Measurements from ENCODE around the gene SEPTIN2. TPM values are rescaled to one million over a fixed set of nuclear protein-coding genes. Genes with fewer than 3 reads are reported as not detected.
"Not testable (repeated sequence)": the region's sequence is repeated elsewhere in the genome, so short reads cannot be mapped to it uniquely, and the experiment has no call there.

Gene SEPTIN2
- total and polyA plus RNA-seq, 2 experiments from 2014 or later = 315 to 373 TPM

DNA sequence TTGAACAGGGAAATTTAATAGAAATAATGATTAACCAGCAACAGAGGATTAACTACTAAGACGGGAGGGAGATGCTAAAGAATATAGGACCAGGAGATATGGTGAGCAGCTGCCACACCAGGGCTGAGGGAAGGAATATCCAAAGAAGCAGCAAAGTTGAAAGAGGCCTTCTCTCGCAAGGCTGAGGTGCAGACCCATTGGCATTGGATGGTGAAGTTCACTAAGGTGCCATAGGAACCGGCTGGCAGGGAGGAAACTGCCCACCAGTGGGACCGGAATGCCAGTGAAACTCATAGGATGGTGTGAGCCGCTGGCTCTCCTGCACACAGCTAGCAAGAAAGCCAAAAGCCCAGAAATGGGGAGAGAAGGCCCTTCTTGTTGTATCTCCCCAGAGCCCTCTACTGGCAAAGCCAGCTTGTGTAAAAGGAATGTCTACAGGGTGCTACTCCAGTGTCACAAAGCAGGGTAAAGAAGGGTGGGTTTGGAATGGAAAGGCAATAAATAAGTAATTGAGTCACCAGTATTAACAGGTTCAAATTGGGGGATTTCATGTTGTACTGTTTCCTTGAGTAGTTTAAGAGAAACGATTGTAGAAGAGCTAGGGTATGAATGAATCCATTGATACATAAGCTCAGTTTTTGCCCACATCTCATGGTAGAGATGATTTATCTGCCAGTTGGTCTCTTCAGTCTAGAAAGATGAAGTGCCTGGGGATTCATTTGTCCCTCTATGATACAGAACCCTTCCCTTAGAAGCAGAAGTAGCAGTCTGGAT lies 76.4 kb downstream of the SEPTIN2 start:
- H3K4me2 ChIP-seq = no peak overlapping the region
- H2AFZ ChIP-seq = no peak overlapping the region
- no peaks in the 10 kb centered on the region for H3K36me3 ChIP-seq (replicated peaks; ENCODE audit: insufficient read depth, low read depth)
- H4K20me1 ChIP-seq (ENCODE audit: insufficient read depth, poor library complexity, severe bottlenecking) = peaks cover 3% of the 10 kb centered on the region
- no peaks in the 10 kb centered on the region for H3K9me3 ChIP-seq (ENCODE audit: low read depth)
- H3K79me2 ChIP-seq = peaks cover 36% of the 10 kb centered on the region
- H3K27me3 ChIP-seq = no peaks in the 10 kb centered on the region
- H3K27ac ChIP-seq = no peak overlapping the region
- no peak for TF ChIP-seq EZH2 (IDR thresholded peaks at IDR 0.05; ENCODE audit: borderline replicate concordance)
- TF ChIP-seq CTCF (IDR thresholded peaks at IDR 0.05; ENCODE audit: poor library complexity) = peak; percentile 39
- TF ChIP-seq EZH2phosphoT487 (IDR thresholded peaks at IDR 0.05; ENCODE audit: low read depth, severe bottlenecking, unreplicated experiment) = no peak
- DNase-seq (ENCODE audit: low spot score) = peak; percentile 58
- no peak overlapping the region for H3K4me3 ChIP-seq
- no peaks in the 10 kb centered on the region for H3K9me2 ChIP-seq (replicated peaks; ENCODE audit: insufficient read depth)
- H3K4me1 ChIP-seq (ENCODE audit: insufficient read depth) = no peaks in the 10 kb centered on the region
- WGBS (ENCODE audit: low lambda C conversion rate, missing lambda C conversion rate) = 71% methylated on average over 6 of the region's 6 CpGs

DNA sequence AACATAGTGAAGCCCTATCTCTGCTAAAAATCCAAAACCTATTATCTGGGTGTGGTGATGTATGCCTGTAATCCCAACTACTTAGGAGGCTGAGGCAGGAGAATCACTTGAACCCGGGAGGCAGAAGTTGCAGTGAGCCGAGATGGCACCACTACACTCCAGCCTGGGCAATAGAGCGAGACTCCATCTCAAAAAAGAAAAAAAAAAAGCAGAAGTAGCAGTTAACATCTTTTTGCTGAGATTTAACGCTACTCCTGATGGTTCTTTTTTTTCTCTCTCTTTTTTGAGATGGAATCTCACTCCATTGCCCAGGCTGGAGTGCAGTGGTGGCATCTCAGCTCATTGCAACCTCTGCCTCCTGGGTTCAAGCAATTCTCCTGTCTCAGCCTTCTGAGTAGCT lies 77.0 kb downstream of the SEPTIN2 start:
- H4K20me1 ChIP-seq (ENCODE audit: insufficient read depth, poor library complexity, severe bottlenecking); H3K4me1 ChIP-seq (ENCODE audit: insufficient read depth); H2AFZ ChIP-seq; H3K4me2 ChIP-seq; H3K9me3 ChIP-seq (ENCODE audit: low read depth); H3K9me2 ChIP-seq (replicated peaks; ENCODE audit: insufficient read depth); H3K27me3 ChIP-seq; H3K4me3 ChIP-seq; DNase-seq (ENCODE audit: low spot score); H3K27ac ChIP-seq; H3K36me3 ChIP-seq (replicated peaks; ENCODE audit: insufficient read depth, low read depth): not testable (repeated sequence)
- WGBS (ENCODE audit: low lambda C conversion rate, missing lambda C conversion rate) = 99% methylated on average over 4 of the region's 4 CpGs
- peaks cover 33% of the 10 kb centered on the region for H3K79me2 ChIP-seq

DNA sequence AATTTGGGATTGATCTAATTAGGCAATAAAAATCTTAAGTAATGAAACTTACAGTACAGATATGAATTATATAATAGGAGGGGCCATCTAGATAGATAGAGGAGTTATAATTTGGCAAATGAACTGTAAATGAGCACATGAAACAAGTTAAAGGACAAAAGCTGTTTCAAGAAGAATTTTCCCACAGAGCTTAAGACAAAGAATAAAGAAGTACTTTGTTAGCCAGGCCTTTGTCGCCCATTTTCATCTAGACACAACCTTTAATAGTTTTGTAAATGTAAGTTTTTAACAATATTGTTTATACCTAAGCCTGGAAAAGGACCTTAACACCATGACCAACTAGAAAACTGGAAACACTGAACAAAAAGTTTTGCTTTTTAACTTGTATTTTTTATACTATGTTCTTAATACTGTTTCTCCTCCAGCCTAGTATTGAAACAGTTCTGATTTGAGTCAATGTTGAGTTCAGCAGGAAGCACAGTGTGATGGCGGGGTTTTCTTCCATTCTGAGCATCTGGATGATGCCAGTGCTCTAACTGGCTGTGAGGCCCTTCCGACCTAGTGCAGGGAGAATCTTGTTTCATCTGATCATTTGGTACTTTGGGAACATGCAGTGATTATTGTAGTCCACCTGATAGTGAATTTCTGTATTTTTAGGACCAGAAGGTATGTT lies 77.9 kb downstream of the SEPTIN2 start:
- Histone ChIP-seq H3K9me3 (ENCODE audit: low read depth) (no peaks in the 10 kb centered on the region), H2AFZ (no peak overlapping the region), H3K9me2 (replicated peaks; ENCODE audit: insufficient read depth) (no peaks in the 10 kb centered on the region), H3K4me3 (no peak overlapping the region), H3K79me2 (peaks cover 32% of the 10 kb centered on the region), H3K4me2 (no peak overlapping the region), H3K4me1 (ENCODE audit: insufficient read depth) (no peaks in the 10 kb centered on the region), H4K20me1 (ENCODE audit: insufficient read depth, poor library complexity, severe bottlenecking) (peaks cover 3% of the 10 kb centered on the region), H3K27me3 (no peaks in the 10 kb centered on the region), H3K27ac (no peak overlapping the region), H3K36me3 (replicated peaks; ENCODE audit: insufficient read depth, low read depth) (no peaks in the 10 kb centered on the region)
- no peak for TF ChIP-seq EZH2 (IDR thresholded peaks at IDR 0.05; ENCODE audit: borderline replicate concordance)
- no peak for TF ChIP-seq EZH2phosphoT487 (IDR thresholded peaks at IDR 0.05; ENCODE audit: low read depth, severe bottlenecking, unreplicated experiment)
- no peak for TF ChIP-seq CTCF (IDR thresholded peaks at IDR 0.05; ENCODE audit: poor library complexity)
- no peak for DNase-seq (ENCODE audit: low spot score)
- WGBS (ENCODE audit: low lambda C conversion rate, missing lambda C conversion rate) = 92% methylated on average over 3 of the region's 3 CpGs

- H3K79me2 ChIP-seq = peaks cover 14% of the 10 kb centered on the region
- not testable (repeated sequence) for H3K9me3 ChIP-seq (ENCODE audit: low read depth); DNase-seq (ENCODE audit: low spot score); H3K9me2 ChIP-seq (replicated peaks; ENCODE audit: insufficient read depth); H3K27me3 ChIP-seq; H3K4me2 ChIP-seq; H3K4me3 ChIP-seq; H2AFZ ChIP-seq; H3K27ac ChIP-seq; H3K36me3 ChIP-seq (replicated peaks; ENCODE audit: insufficient read depth, low read depth)
- WGBS (ENCODE audit: low lambda C conversion rate, missing lambda C conversion rate) = 97% methylated on average over 6 of the region's 6 CpGs
- H4K20me1 ChIP-seq (ENCODE audit: insufficient read depth, poor library complexity, severe bottlenecking) = peaks cover 11% of the 10 kb centered on the region
- H3K4me1 ChIP-seq (ENCODE audit: insufficient read depth) = peaks cover 11% of the 10 kb centered on the region
Observed at GRCh38 chr2:241396809-241397208, 81.1 kb downstream of the SEPTIN2 start.

Measured in hepatocyte (in vitro differentiated cells).